Measurements from ENCODE around the gene TNFRSF12A.

The TNFRSF12A gene

DNA sequence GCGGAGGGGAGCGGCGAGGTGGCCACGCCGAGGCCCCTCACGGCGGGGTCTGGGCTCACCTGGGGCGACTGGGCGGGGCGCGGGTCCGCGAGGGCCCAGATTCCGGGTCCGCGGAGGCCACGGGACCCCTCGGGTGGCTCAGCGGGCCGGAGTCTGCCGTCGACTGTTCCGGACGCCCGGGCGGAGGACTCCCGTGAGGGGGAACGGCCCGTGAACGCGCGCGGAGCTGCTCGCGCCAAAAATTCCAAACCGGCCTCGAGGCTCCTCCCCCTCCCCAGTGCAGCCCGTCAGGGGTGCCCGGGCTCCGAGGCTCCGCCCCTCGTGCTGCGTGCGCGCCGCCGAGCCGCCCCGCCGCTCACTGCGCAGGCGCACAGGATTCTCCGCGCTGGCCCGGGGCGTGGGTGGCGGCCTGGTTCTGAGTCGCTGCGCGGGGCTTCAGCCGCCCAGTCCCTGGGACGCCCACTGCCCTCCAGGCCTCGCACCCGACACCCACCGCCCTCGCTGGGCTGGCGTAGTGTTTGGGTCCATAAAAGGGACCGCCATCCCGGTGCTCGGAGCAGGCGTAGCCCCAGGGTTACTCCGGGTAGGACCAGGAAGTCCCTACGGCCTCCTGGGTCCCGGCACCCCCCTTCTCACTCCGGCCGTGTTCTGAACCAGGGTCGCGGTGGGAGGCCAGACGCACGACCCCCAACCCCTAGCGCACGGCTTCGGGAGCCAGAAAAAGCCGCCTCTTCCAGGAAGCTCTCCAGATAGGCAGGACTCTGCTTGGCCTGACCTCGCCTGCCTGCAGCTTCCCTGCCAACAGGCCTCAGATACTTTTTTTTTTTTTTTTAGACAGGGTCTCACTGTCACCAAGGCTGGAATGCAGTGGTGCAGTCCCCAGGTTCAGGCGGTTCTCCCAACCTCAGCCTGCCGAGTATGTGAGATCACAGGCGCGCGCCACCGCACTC is 39.7 kb upstream of the TNFRSF12A start, which contains the start of gene PKMYT1:
PKMYT1 (minus strand) TSS at position 220 of the 950 bp plus-strand sequence. CDS start 789 bp downstream, outside the sequence.
- TF ChIP-seq, protein P1, sequence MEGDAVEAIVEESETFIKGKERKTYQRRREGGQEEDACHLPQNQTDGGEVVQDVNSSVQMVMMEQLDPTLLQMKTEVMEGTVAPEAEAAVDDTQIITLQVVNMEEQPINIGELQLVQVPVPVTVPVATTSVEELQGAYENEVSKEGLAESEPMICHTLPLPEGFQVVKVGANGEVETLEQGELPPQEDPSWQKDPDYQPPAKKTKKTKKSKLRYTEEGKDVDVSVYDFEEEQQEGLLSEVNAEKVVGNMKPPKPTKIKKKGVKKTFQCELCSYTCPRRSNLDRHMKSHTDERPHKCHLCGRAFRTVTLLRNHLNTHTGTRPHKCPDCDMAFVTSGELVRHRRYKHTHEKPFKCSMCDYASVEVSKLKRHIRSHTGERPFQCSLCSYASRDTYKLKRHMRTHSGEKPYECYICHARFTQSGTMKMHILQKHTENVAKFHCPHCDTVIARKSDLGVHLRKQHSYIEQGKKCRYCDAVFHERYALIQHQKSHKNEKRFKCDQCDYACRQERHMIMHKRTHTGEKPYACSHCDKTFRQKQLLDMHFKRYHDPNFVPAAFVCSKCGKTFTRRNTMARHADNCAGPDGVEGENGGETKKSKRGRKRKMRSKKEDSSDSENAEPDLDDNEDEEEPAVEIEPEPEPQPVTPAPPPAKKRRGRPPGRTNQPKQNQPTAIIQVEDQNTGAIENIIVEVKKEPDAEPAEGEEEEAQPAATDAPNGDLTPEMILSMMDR (IDR thresholded peaks at IDR 0.05; ENCODE audit: low read depth, low read length) = no peak
- peak; percentile 63 for DNase-seq (ENCODE audit: extremely low read depth, low read depth)

DNA sequence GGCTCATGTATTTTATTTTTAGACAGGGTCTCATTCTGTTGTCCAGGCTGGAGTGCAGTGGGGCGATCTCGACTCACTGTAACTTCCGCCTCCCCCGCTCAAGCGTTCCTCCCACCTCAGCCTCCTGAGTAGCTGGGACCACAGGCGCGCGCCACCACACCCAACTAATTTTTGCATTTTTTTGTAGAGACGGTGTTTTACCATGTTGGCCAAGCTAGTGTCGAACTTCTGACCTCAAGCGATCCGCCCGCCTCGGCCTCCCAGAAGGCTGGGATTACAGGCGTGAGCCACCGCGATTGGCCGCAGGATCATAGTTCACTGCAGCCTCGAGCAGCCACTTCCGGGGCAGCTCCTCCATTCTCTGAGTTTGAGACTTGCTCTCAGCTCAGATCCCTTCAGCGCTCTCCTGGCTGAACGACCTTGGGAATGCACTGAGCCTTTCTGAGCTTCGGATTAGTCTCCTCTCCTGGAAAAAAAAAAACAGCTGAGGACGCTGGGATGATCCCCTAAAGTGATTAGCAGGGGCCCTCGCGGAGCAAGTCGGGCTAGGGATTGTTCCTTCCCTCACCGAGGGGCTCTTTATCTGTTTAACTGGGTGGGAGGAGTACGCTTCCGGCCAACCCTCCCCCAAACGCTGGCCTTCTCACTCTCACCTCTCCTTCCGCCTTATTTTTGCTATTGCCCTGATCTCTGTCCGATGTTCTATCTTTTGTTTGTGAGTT is 38.8 kb upstream of the TNFRSF12A start:
- no peak for DNase-seq (ENCODE audit: extremely low read depth, low read depth)
- TF ChIP-seq, protein P1 (IDR thresholded peaks at IDR 0.05; ENCODE audit: low read depth, low read length) = no peak

GRCh38 chr16:2981899-2982250 is 38.3 kb upstream of the TNFRSF12A start:
- DNase-seq (ENCODE audit: extremely low read depth, low read depth) = no peak
- TF ChIP-seq, protein P1 (IDR thresholded peaks at IDR 0.05; ENCODE audit: low read depth, low read length) = no peak

DNA sequence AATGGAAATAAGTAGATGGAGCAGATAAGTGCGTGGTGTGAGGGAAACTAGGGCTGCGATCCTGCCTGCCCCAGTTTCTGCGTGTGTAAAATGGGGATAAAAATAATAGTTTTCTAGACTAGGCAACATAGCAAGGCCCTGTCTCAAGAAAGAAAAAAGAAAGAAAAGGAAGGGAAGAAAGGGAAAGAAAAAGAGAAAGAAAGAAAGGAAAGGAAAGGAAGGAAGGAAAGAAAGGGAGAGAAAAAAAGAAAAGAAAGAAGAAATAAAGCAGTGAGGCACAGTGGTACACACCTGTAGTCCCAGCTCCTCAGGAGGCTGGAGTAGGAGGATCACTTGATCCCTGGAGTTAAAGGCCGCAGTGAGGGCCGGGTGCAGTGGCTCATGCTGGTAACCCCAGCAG is 37.8 kb upstream of the TNFRSF12A start:
- TF ChIP-seq, protein P1 (IDR thresholded peaks at IDR 0.05; ENCODE audit: low read depth, low read length) = no peak
- no peak for DNase-seq (ENCODE audit: extremely low read depth, low read depth)

DNA sequence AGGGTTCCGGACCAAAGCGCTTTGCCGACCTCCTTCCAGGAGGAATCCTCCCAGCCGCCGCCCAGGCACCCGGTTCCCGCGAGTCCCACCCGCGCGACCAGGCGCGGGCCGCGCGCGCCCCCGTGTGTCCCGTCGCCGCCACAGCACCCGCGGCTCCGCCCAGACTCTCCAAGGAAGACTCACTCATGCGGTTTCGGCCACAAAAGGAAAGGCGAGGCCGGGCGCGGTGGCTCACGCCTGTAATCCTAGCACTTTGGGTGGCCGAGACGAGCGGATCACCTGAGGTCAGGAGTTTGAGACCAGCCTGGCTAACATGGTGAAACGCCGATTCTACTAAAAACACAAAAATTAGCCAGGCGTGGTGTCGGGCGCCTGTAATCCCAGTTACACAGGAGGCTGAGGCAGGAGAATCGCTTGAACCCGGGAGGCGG is 36.4 kb upstream of the TNFRSF12A start:
- DNase-seq (ENCODE audit: extremely low read depth, low read depth) = peak; percentile 34
- TF ChIP-seq, protein P1 (IDR thresholded peaks at IDR 0.05; ENCODE audit: low read depth, low read length) = peak; percentile 44

GRCh38 chr16:2985462-2985861 is 34.7 kb upstream of the TNFRSF12A start:
- TF ChIP-seq, protein P1 (IDR thresholded peaks at IDR 0.05; ENCODE audit: low read depth, low read length) = no peak
- no peak for DNase-seq (ENCODE audit: extremely low read depth, low read depth)

- TF ChIP-seq, protein P1 (IDR thresholded peaks at IDR 0.05; ENCODE audit: low read depth, low read length) = no peak
- no peak for DNase-seq (ENCODE audit: extremely low read depth, low read depth)
Measured at GRCh38 chr16:2985893-2986355, 34.2 kb upstream of the TNFRSF12A start.

Measured in AG09319 (cell line).